Cerebellar cortex (tissue), 1 donor: ENCODE data around the gene GAGE12D.
"Not testable (repeated sequence)": the region's sequence is repeated elsewhere in the genome, so short reads cannot be mapped to it uniquely, and the experiment has no call there.

Experiments used
- DNase-seq: peaks from one replicate; pipeline ENCODE4 v3.0.0-alpha.2; 2015; ENCODE audit warnings: low spot score

The GAGE12D gene

DNA sequence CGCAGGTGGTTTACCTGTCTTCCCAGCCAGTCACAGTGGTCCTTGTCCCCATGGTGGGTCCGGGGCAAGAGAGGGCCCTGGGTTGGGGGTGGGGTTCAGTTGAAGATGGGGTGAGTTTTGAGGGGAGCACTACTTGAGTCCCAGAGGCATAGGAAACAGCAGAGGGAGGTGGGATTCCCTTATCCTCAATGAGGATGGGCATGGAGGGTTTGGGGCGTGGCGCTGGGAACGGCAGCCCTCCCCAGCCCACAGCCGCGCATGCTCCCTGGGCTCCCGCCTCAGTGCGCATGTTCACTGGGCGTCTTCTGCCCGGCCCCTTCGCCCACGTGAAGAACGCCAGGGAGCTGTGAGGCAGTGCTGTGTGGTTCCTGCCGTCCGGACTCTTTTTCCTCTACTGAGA, at the start of gene GAGE12D:
GAGE12D (plus strand) TSS at position 301 of the 400 bp plus-strand sequence. CDS start 1,155 bp downstream, outside the sequence.
- not testable (repeated sequence) for DNase-seq

DNA sequence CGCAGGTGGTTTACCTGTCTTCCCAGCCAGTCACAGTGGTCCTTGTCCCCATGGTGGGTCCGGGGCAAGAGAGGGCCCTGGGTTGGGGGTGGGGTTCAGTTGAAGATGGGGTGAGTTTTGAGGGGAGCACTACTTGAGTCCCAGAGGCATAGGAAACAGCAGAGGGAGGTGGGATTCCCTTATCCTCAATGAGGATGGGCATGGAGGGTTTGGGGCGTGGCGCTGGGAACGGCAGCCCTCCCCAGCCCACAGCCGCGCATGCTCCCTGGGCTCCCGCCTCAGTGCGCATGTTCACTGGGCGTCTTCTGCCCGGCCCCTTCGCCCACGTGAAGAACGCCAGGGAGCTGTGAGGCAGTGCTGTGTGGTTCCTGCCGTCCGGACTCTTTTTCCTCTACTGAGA, 9.7 kb upstream of the GAGE12D start, which contains the start of gene GAGE12C:
GAGE12C (plus strand) TSS at position 301 of the 400 bp plus-strand sequence. CDS start 1,155 bp downstream, outside the sequence.
- DNase-seq: not testable (repeated sequence)

DNA sequence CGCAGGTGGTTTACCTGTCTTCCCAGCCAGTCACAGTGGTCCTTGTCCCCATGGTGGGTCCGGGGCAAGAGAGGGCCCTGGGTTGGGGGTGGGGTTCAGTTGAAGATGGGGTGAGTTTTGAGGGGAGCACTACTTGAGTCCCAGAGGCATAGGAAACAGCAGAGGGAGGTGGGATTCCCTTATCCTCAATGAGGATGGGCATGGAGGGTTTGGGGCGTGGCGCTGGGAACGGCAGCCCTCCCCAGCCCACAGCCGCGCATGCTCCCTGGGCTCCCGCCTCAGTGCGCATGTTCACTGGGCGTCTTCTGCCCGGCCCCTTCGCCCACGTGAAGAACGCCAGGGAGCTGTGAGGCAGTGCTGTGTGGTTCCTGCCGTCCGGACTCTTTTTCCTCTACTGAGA, 9.5 kb downstream of the GAGE12D start, which contains the start of gene GAGE12E:
GAGE12E (plus strand) TSS at position 301 of the 400 bp plus-strand sequence. CDS start 1,155 bp downstream, outside the sequence.
- DNase-seq: not testable (repeated sequence)

GRCh38 chrX:49560542-49560941, 19.0 kb downstream of the GAGE12D start, which contains the start of gene GAGE12F:
GAGE12F (plus strand) TSS chrX:49560842; CDS start chrX:49561997, 1,155 bp downstream.
- DNase-seq: not testable (repeated sequence)

GRCh38 chrX:49568728-49569127, 27.2 kb downstream of the GAGE12D start:
- not testable (repeated sequence) for DNase-seq

DNA sequence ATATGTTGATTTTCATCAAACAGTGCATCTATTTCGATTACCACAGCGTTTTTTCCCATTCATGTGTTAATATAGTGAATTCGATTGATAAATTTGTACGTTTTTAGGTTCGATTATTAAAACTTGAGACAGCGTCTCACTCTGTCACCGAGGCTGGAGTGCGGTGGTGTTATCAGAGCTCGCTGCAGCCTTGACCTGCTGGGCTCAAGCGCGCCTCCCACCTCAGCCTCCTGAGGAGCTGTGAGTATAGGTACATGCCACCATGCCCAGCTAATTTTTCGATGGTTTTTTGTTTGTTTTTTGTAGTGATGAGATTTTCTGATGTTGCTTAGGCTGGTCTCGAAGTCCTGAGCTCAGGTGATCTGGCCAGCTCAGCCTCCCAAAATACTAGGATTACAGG, 27.6 kb downstream of the GAGE12D start:
- not testable (repeated sequence) for DNase-seq

DNA sequence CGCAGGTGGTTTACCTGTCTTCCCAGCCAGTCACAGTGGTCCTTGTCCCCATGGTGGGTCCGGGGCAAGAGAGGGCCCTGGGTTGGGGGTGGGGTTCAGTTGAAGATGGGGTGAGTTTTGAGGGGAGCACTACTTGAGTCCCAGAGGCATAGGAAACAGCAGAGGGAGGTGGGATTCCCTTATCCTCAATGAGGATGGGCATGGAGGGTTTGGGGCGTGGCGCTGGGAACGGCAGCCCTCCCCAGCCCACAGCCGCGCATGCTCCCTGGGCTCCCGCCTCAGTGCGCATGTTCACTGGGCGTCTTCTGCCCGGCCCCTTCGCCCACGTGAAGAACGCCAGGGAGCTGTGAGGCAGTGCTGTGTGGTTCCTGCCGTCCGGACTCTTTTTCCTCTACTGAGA, 28.6 kb downstream of the GAGE12D start, which contains the start of gene GAGE12G:
GAGE12G (plus strand) TSS at position 301 of the 400 bp plus-strand sequence. CDS start 1,155 bp downstream, outside the sequence.
- not testable (repeated sequence) for DNase-seq

- DNase-seq: not testable (repeated sequence)
These were observed 38.1 kb downstream of the GAGE12D start, which contains the start of gene GAGE12H for GRCh38 chrX:49579649-49580048. GAGE12H (plus strand) TSS chrX:49579949; CDS start chrX:49581104, 1,155 bp downstream.

DNA sequence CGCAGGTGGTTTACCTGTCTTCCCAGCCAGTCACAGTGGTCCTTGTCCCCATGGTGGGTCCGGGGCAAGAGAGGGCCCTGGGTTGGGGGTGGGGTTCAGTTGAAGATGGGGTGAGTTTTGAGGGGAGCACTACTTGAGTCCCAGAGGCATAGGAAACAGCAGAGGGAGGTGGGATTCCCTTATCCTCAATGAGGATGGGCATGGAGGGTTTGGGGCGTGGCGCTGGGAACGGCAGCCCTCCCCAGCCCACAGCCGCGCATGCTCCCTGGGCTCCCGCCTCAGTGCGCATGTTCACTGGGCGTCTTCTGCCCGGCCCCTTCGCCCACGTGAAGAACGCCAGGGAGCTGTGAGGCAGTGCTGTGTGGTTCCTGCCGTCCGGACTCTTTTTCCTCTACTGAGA, 47.7 kb downstream of the GAGE12D start, which contains the start of gene GAGE2A:
GAGE2A (plus strand) TSS at position 301 of the 400 bp plus-strand sequence. CDS start 1,155 bp downstream, outside the sequence.
- DNase-seq: not testable (repeated sequence)

GRCh38 chrX:49589769-49590478, 48.4 kb downstream of the GAGE12D start:
- DNase-seq: not testable (repeated sequence)

DNA sequence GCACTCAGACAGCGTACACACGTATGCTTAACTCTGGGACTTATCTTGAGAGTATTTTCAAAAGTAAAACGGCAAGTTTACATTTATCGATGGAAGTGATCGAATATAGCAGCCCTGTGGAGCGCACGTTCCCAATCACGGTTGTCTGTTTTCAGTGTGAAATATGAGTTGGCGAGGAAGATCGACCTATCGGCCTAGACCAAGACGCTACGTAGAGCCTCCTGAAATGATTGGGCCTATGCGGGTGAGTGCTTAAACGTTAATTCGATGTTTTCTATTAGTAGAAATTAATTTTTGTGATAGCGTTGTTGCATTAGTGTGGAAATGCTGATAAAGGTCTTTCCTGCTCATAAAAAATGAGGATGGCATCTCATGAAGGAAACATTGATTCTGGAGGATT, 49.0 kb downstream of the GAGE12D start:
- not testable (repeated sequence) for DNase-seq
